H9 (cell line): ENCODE data around the gene ANXA10. TPM values are rescaled to one million over a fixed set of nuclear protein-coding genes. Genes with fewer than 3 reads are reported as not detected.

Experiments
- DNase-seq: peaks from one replicate; pipeline ENCODE4 v3.0.0-alpha.2; 2017
- H2AFZ ChIP-seq: one replicate; pipeline ENCODE4 v1.6.1; 2013; ENCODE audit warnings: mild to moderate bottlenecking, low read length, control low read depth, moderate library complexity
- H2AK5ac ChIP-seq: 2 replicates; pipeline ENCODE4 v1.6.1; 2013; ENCODE audit warnings: low read length, control low read depth, mixed read lengths; ENCODE audit not compliant: insufficient read length
- H2BK120ac ChIP-seq: one replicate; pipeline ENCODE4 v1.6.1; 2013; ENCODE audit warnings: low read depth, mild to moderate bottlenecking, low read length, control low read depth, inconsistent platforms; ENCODE audit not compliant: poor library complexity, severe bottlenecking
- H2BK12ac ChIP-seq: 2 replicates; pipeline ENCODE4 v1.6.1; 2013; ENCODE audit warnings: low read length, control low read depth, mixed read lengths, low read depth; ENCODE audit not compliant: insufficient read length
- H2BK15ac ChIP-seq: 2 replicates; pipeline ENCODE4 v1.6.1; 2013; ENCODE audit warnings: low read depth, low read length, control low read depth
- H2BK20ac ChIP-seq: one replicate; pipeline ENCODE4 v1.6.1; 2013; ENCODE audit warnings: low read depth, mild to moderate bottlenecking, low read length, control low read depth, inconsistent platforms; ENCODE audit not compliant: poor library complexity, severe bottlenecking
- H2BK5ac ChIP-seq: 2 replicates; pipeline ENCODE4 v1.6.1; 2013; ENCODE audit warnings: low read length, control low read depth, mixed read lengths; ENCODE audit not compliant: insufficient read length
- H3K14ac ChIP-seq: 2 replicates; pipeline ENCODE4 v1.6.1; 2013; ENCODE audit warnings: low read length, control low read depth; ENCODE audit not compliant: insufficient read depth
- H3K18ac ChIP-seq: 2 replicates; pipeline ENCODE4 v1.6.1; 2013; ENCODE audit warnings: low read depth, mild to moderate bottlenecking, mixed read lengths, low read length, control low read depth; ENCODE audit not compliant: insufficient read length
- H3K23ac ChIP-seq: 2 replicates; pipeline ENCODE4 v1.6.1; 2013; ENCODE audit warnings: low read length, control low read depth, mixed read lengths, low read depth; ENCODE audit not compliant: insufficient read length
- H3K23me2 ChIP-seq: 2 replicates; pipeline ENCODE4 v1.6.1; 2013; ENCODE audit warnings: low read depth, mild to moderate bottlenecking, mixed read lengths, low read length, control low read depth; ENCODE audit not compliant: insufficient read length, poor library complexity, severe bottlenecking
- H3K27ac ChIP-seq: 2 replicates; pipeline ENCODE4 v1.5.1; 2013; ENCODE audit warnings: low read length, control low read depth, mixed read lengths, low read depth; ENCODE audit not compliant: insufficient read length
- H3K27me3 ChIP-seq: 2 replicates; pipeline ENCODE4 v1.6.1; 2013; ENCODE audit warnings: low read length, control low read depth, inconsistent platforms; ENCODE audit not compliant: insufficient read depth
- H3K4ac ChIP-seq: 2 replicates; pipeline ENCODE4 v1.6.1; 2013; ENCODE audit warnings: low read depth, mild to moderate bottlenecking, control low read depth, inconsistent platforms, low read length, moderate library complexity
- H3K4me1 ChIP-seq: 2 replicates; pipeline ENCODE4 v1.6.1; 2013; ENCODE audit warnings: low read length, control low read depth, inconsistent platforms; ENCODE audit not compliant: insufficient read depth
- H3K4me2 ChIP-seq: 2 replicates; pipeline ENCODE4 v1.6.1; 2013; ENCODE audit warnings: low read length, control low read depth, mixed read lengths; ENCODE audit not compliant: insufficient read length, insufficient read depth
- H3K56ac ChIP-seq: 2 replicates; pipeline ENCODE4 v1.6.1; 2013; ENCODE audit warnings: low read depth, mild to moderate bottlenecking, mixed read lengths, low read length, control low read depth; ENCODE audit not compliant: insufficient read length
- H3K79me1 ChIP-seq: 2 replicates; pipeline ENCODE4 v1.6.1; 2013; ENCODE audit warnings: low read depth, mild to moderate bottlenecking, moderate library complexity, low read length, control low read depth, inconsistent platforms; ENCODE audit not compliant: insufficient read depth, poor library complexity, severe bottlenecking
- H3K79me2 ChIP-seq: 2 replicates; pipeline ENCODE4 v1.6.1; 2013; ENCODE audit warnings: low read length, control low read depth, inconsistent platforms; ENCODE audit not compliant: insufficient read depth
- H3K9ac ChIP-seq: 2 replicates; pipeline ENCODE4 v1.6.1; 2013; ENCODE audit warnings: low read length, control low read depth, mixed read lengths; ENCODE audit not compliant: insufficient read length; ENCODE audit errors: extremely low read depth
- H3K9me3 ChIP-seq: one replicate; pipeline ENCODE4 v1.6.1; 2013; ENCODE audit warnings: low read depth, low read length, inconsistent platforms; ENCODE audit not compliant: control insufficient read depth
- H3T11ph ChIP-seq: one replicate; pipeline ENCODE4 v1.6.1; 2013; ENCODE audit warnings: mild to moderate bottlenecking, low read length, control low read depth, inconsistent platforms
- H4K20me1 ChIP-seq: one replicate; pipeline ENCODE4 v1.6.1; 2013; ENCODE audit not compliant: control insufficient read depth, insufficient read length, insufficient read depth
- H4K5ac ChIP-seq: 2 replicates; pipeline ENCODE4 v1.6.1; 2013; ENCODE audit warnings: low read depth, mild to moderate bottlenecking, mixed read lengths, low read length, control low read depth; ENCODE audit not compliant: insufficient read length
- H4K8ac ChIP-seq: replicated peaks from 2 replicates; pipeline ENCODE4 v1.6.1; 2013; ENCODE audit warnings: low read length, control low read depth, mixed read lengths, low read depth; ENCODE audit not compliant: insufficient read length
- H4K91ac ChIP-seq: 2 replicates; pipeline ENCODE4 v1.6.1; 2013; ENCODE audit warnings: low read depth, mild to moderate bottlenecking, moderate library complexity, mixed read lengths, low read length, control low read depth; ENCODE audit not compliant: insufficient read length
- H3K27ac Mint-ChIP-seq, 3 experiments: 2 replicates in 2 of 3; 3 replicates in 1 of 3; pipeline ENCODE4 v1.8.0; 2020 to 2021; ENCODE audit warnings: mixed read lengths in 3 of 3, mild to moderate bottlenecking in 1 of 3, moderate library complexity in 1 of 3
- H3K27me3 Mint-ChIP-seq: 2 replicates; pipeline ENCODE4 v1.8.0; 2021; ENCODE audit warnings: low read depth, mild to moderate bottlenecking, moderate library complexity, mixed read lengths
- H3K36me3 Mint-ChIP-seq, 3 experiments: 2 replicates in 2 of 3; 3 replicates in 1 of 3; pipeline ENCODE4 v1.8.0; 2020 to 2021; ENCODE audit warnings: low read depth in 3 of 3, mixed read lengths in 3 of 3; ENCODE audit not compliant: insufficient read depth in 1 of 3
- H3K4me1 Mint-ChIP-seq, 2 experiments: 2 replicates each; pipeline ENCODE4 v1.8.0; 2020; ENCODE audit warnings: mixed read lengths in 2 of 2
- H3K4me3 Mint-ChIP-seq, 2 experiments: 2 replicates in 1 of 2; 3 replicates in 1 of 2; pipeline ENCODE4 v1.8.0; 2020 to 2021; ENCODE audit warnings: mild to moderate bottlenecking in 2 of 2, mixed read lengths in 2 of 2, moderate library complexity in 1 of 2
- H3K9me3 Mint-ChIP-seq, 2 experiments: 2 replicates in 1 of 2; 3 replicates in 1 of 2; pipeline ENCODE4 v1.8.0; 2020; ENCODE audit warnings: mild to moderate bottlenecking in 2 of 2, mixed read lengths in 2 of 2, moderate library complexity in 1 of 2
- CTCF ChIP-seq: fragments of 200-600 bp; sonication (generic); conservative IDR thresholded peaks from 3 replicates; pipeline ENCODE4 v1.8.0; 2021; ENCODE audit warnings: antibody characterized with exemption, mild to moderate bottlenecking
- WGBS: extraction: QIAGEN DNeasy Blood & Tissue Kit; methylation state at CpG from one replicate; pipeline ENCODE4 v1.1.7; 2013; ENCODE audit warnings: missing lambda C conversion rate, low lambda C conversion rate, mixed read lengths; ENCODE audit not compliant: insufficient read length; ENCODE audit errors: extremely low coverage; 5-methylcytosine and 5-hydroxymethylcytosine counted together
- total RNA-seq: library from RNA; stranded (reverse); gene quantifications from 2 replicates; pipeline ENCODE4 v1.2.1, GENCODE V29; 2021

Gene ANXA10
- total RNA-seq, 1 experiment from 2014 or later = not detected

GRCh38 chr4:168218645-168219044, 126.3 kb downstream of the ANXA10 start:
- Histone ChIP-seq H3K79me1 (no peaks in the 10 kb centered on the region), H3K79me2 (no peaks in the 10 kb centered on the region), H4K8ac (no peak overlapping the region), H4K20me1 (no peaks in the 10 kb centered on the region), H3K56ac (no peak overlapping the region), H2AK5ac (no peak overlapping the region), H3K23me2 (no peaks in the 10 kb centered on the region), H2AFZ (no peak overlapping the region), H3K27me3 (no peaks in the 10 kb centered on the region), H2BK5ac (no peak overlapping the region), H3K4ac (no peak overlapping the region), H3K4me1 (no peaks in the 10 kb centered on the region), H4K5ac (no peak overlapping the region), H3K27ac (no peak overlapping the region), H2BK15ac (no peak overlapping the region), H3K4me2 (no peak overlapping the region), H3K9me3 (no peaks in the 10 kb centered on the region), H2BK120ac (no peak overlapping the region), H4K91ac (no peak overlapping the region), H2BK20ac (no peak overlapping the region), H3K18ac (no peak overlapping the region), H3T11ph (no peak overlapping the region), H3K9ac (no peak overlapping the region), H3K14ac (no peak overlapping the region), H3K23ac (no peak overlapping the region), H2BK12ac (no peak overlapping the region)
- no peak for DNase-seq
- H3K36me3 Mint-ChIP-seq = peaks cover 0 to 4% (median 0%) of the 10 kb centered on the region in 3 experiments; a peak in 1 of 7 replicates
- TF ChIP-seq CTCF = no peak
- no peaks in the 10 kb centered on the region for H3K27me3 Mint-ChIP-seq
- no CpG with 5 or more reads among the region's 1 CpG for WGBS
- H3K27ac Mint-ChIP-seq = no peak overlapping the region
- peaks cover 0 to 3% of the 10 kb centered on the region in 2 experiments; a peak in 2 of 5 replicates for H3K9me3 Mint-ChIP-seq
- H3K4me1 Mint-ChIP-seq = peaks cover 0 to 4% of the 10 kb centered on the region in 2 experiments; a peak in 2 of 4 replicates
- H3K4me3 Mint-ChIP-seq = no peak overlapping the region
